CD4-positive, alpha-beta memory T cell (primary cell): ENCODE measurements around the gene KCNA2. TPM values are rescaled to one million over a fixed set of nuclear protein-coding genes. Genes with fewer than 3 reads are reported as not detected.

Experiments
- CTCF ChIA-PET: fragments of 350-600 bp; sonication (Branson Sonifier 250); formaldehyde crosslinking; loops from one replicate; lab custom pipeline; 2021; ENCODE audit warnings: inconsistent platforms; ENCODE audit not compliant: partially characterized antibody; lab: Charles Lee
- POLR2A ChIA-PET: fragments of 350-600 bp; sonication (Branson Sonifier 250); formaldehyde crosslinking; loops from one replicate; lab custom pipeline; 2021; ENCODE audit not compliant: partially characterized antibody; lab: Charles Lee
- DNase-seq, 5 donors: peaks; one replicate each; pipeline versions ENCODE4 v3.0.0 to v3.0.0-alpha.2; 2020 to 2022; ENCODE audit warnings: mixed read lengths in 1 of 5
- H3K27ac ChIP-seq: one replicate; pipeline ENCODE4 v1.7.0; 2013; ENCODE audit warnings: low read depth, low read length
- H3K27me3 ChIP-seq: 2 replicates; pipeline ENCODE4 v1.7.0; 2013; ENCODE audit warnings: mild to moderate bottlenecking, low read length, moderate library complexity; ENCODE audit not compliant: insufficient read depth
- H3K36me3 ChIP-seq: 2 replicates; pipeline ENCODE4 v1.7.0; 2013; ENCODE audit warnings: mild to moderate bottlenecking, low read length, moderate library complexity; ENCODE audit not compliant: insufficient read depth
- H3K4me1 ChIP-seq: 2 replicates; pipeline ENCODE4 v1.7.0; 2013; ENCODE audit warnings: mild to moderate bottlenecking, low read length, moderate library complexity; ENCODE audit not compliant: insufficient read depth
- H3K4me3 ChIP-seq, 2 donors: one replicate each; pipeline ENCODE4 v1.7.0; 2013; ENCODE audit warnings: low read length in 2 of 2, mild to moderate bottlenecking in 1 of 2
- H3K9me3 ChIP-seq, 2 donors: one replicate each; pipeline ENCODE4 v1.7.0; 2013; ENCODE audit warnings: low read length in 2 of 2, control low read depth in 1 of 2; ENCODE audit not compliant: control insufficient read depth in 1 of 2
- H3K27ac Mint-ChIP-seq, 7 donors: one replicate each; pipeline ENCODE4 v1.8.0; 2020 to 2021; ENCODE audit warnings: mixed read lengths in 7 of 7, mild to moderate bottlenecking in 6 of 7, inconsistent platforms in 3 of 7, moderate library complexity in 3 of 7
- H3K27me3 Mint-ChIP-seq, 2 donors: one replicate each; pipeline ENCODE4 v1.8.0; 2020 to 2021; ENCODE audit warnings: mixed read lengths in 2 of 2
- H3K36me3 Mint-ChIP-seq, 2 donors: one replicate each; pipeline ENCODE4 v1.8.0; 2020 to 2021; ENCODE audit warnings: mixed read lengths in 2 of 2, inconsistent platforms in 1 of 2, mild to moderate bottlenecking in 1 of 2
- H3K4me1 Mint-ChIP-seq, 4 donors: one replicate each; pipeline ENCODE4 v1.8.0; 2020 to 2021; ENCODE audit warnings: mixed read lengths in 4 of 4, mild to moderate bottlenecking in 1 of 4
- H3K4me3 Mint-ChIP-seq, 8 donors: one replicate each; pipeline ENCODE4 v1.8.0; 2020 to 2021; ENCODE audit warnings: mixed read lengths in 8 of 8, mild to moderate bottlenecking in 7 of 8, moderate library complexity in 6 of 8, inconsistent platforms in 3 of 8
- H3K9me3 Mint-ChIP-seq, 8 donors: one replicate each; pipeline ENCODE4 v1.8.0; 2020 to 2021; ENCODE audit warnings: mixed read lengths in 8 of 8, mild to moderate bottlenecking in 5 of 8, inconsistent platforms in 3 of 8, moderate library complexity in 1 of 8
- intact Hi-C: fragments of 100-400 bp; cut with micrococcal nuclease; formaldehyde crosslinking; loops from one replicate; pipeline ENCODE4 v1.15.1; 2023
- polyA plus RNA-seq, 2 donors: library from polyadenylated mRNA; unstranded; fragments of 300-500 nt; fragmentation: Illumina TruSeq; gene quantifications; one replicate each; pipeline ENCODE4 v1.2.3, GENCODE V29; 2021
- total RNA-seq, 2 experiments: library from RNA; stranded (reverse); gene quantifications; one replicate each; pipeline ENCODE4 v1.2.3, GENCODE V29; 2021

Gene KCNA2
- total and polyA plus RNA-seq, 4 experiments from 2014 or later, result 0.26 to 2.2 (median 1.1) TPM

GRCh38 chr1:110601332-110601731 lies 4.8 kb downstream of the KCNA2 start:
- DNase-seq, result no peak

GRCh38 chr1:110600716-110601115 lies 5.4 kb downstream of the KCNA2 start:
- Mint-ChIP-seq H3K27me3 (peaks cover 9 to 20% of the 10 kb centered on the region in 2 donors), H3K4me3 (no peak overlapping the region), H3K36me3 (peaks cover 2 to 24% of the 10 kb centered on the region in 2 donors), H3K27ac (no peak overlapping the region), H3K9me3 (no peaks in the 10 kb centered on the region), H3K4me1 (peaks cover 0 to 8% (median under 1%) of the 10 kb centered on the region in 4 donors)
- Histone ChIP-seq H3K4me1 (peaks cover 2% of the 10 kb centered on the region), H3K27ac (no peak overlapping the region), H3K4me3 (no peak overlapping the region), H3K27me3 (peaks cover 13% of the 10 kb centered on the region), H3K36me3 (no peaks in the 10 kb centered on the region), H3K9me3 (no peaks in the 10 kb centered on the region)
- no peak for DNase-seq
- POLR2A ChIA-PET, result no interaction called here
- intact Hi-C loops, result no loop called here
- CTCF ChIA-PET, result no interaction called here

More at GRCh38 chr1:110601332-110601731, 4.8 kb downstream of the KCNA2 start:
- Histone ChIP-seq H3K4me3 (no peak overlapping the region), H3K9me3 (no peaks in the 10 kb centered on the region), H3K36me3 (no peaks in the 10 kb centered on the region), H3K27me3 (peaks cover 18% of the 10 kb centered on the region), H3K27ac (no peak overlapping the region), H3K4me1 (peaks cover 8% of the 10 kb centered on the region)
- POLR2A ChIA-PET, result no interaction called here
- Mint-ChIP-seq H3K36me3 (peaks cover 2 to 24% of the 10 kb centered on the region in 2 donors), H3K9me3 (no peaks in the 10 kb centered on the region), H3K27me3 (peaks cover 12 to 24% of the 10 kb centered on the region in 2 donors), H3K4me1 (peaks cover 3 to 13% (median 4%) of the 10 kb centered on the region in 4 donors), H3K27ac (no peak overlapping the region), H3K4me3 (no peak overlapping the region)
- CTCF ChIA-PET, result no interaction called here
- intact Hi-C loops, result no loop called here

DNA sequence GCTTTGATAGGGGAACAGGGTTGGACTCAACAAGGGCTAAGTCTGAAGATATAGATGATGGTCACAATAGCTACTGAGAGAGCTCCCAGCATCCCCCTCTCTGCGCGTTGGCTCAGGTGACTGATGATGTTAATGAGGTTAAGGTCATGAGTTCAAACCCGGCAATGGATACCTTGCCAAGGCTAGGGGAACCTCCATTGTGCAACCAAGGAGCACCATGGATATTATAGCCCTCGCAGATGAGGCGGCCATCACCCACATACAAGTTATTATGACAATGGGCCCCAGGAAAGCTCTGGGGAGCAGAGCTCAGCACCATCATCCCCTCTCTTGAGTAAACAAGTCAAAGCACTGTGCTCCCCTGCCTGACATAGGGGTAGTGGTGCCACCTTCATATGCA lies 8.2 kb downstream of the KCNA2 start:
- intact Hi-C loops, result no loop called here
- Histone ChIP-seq H3K4me1 (no peaks in the 10 kb centered on the region), H3K4me3 (no peak overlapping the region), H3K36me3 (no peaks in the 10 kb centered on the region), H3K27me3 (no peaks in the 10 kb centered on the region), H3K27ac (no peak overlapping the region), H3K9me3 (no peaks in the 10 kb centered on the region)
- no peak for DNase-seq
- H3K36me3 Mint-ChIP-seq, result peaks cover 2 to 10% of the 10 kb centered on the region in 2 donors
- peaks cover 0 to 5% (median 2%) of the 10 kb centered on the region in 4 donors for H3K4me1 Mint-ChIP-seq
- ChIA-PET CTCF (interaction anchor here (1.5 kb wide), 1 partner anchor 42 kb away, joined by 3 read pairs; no protein-coding TSS in a partner anchor), POLR2A (no interaction called here)
- no peaks in the 10 kb centered on the region for H3K9me3 Mint-ChIP-seq
- H3K4me3 Mint-ChIP-seq, result no peak overlapping the region
- H3K27me3 Mint-ChIP-seq, result peaks cover 0 to 2% of the 10 kb centered on the region in 2 donors
- no peak overlapping the region for H3K27ac Mint-ChIP-seq

DNA sequence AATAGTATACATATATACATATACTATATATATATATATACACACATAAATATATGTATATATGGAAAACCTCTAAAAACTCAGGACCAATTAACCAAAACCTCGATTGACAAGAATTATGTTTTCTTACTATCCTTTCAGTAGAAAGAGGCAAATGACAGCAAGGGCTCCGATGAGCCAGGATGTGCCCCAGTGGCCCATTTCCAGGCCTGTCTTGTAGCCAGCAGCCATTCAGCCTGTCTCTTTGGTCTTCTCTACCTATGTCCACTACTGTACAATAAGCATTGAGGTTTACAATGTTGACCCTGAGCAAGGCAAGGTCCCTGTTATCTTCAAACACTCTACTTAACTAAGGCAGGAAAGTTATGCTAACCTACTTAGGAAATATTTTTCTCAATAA lies 9.8 kb downstream of the KCNA2 start:
- Histone ChIP-seq H3K36me3 (no peaks in the 10 kb centered on the region), H3K27me3 (no peaks in the 10 kb centered on the region), H3K27ac (no peak overlapping the region), H3K9me3 (no peaks in the 10 kb centered on the region), H3K4me1 (no peaks in the 10 kb centered on the region), H3K4me3 (no peak overlapping the region)
- no peak for DNase-seq
- POLR2A ChIA-PET, result no interaction called here
- Mint-ChIP-seq H3K4me3 (no peak overlapping the region), H3K9me3 (no peaks in the 10 kb centered on the region), H3K27me3 (no peaks in the 10 kb centered on the region), H3K27ac (no peak overlapping the region), H3K36me3 (peaks cover 2 to 4% of the 10 kb centered on the region in 2 donors), H3K4me1 (peaks cover 0 to 5% (median 2%) of the 10 kb centered on the region in 4 donors)
- intact Hi-C loops, result no loop called here
- CTCF ChIA-PET, result no interaction called here

- H3K4me3 Mint-ChIP-seq, result no peak overlapping the region
- CTCF ChIA-PET, result interaction anchor here (1.0 kb wide), 2 partner anchors 37 to 186 kb away, joined by 3 read pairs; no protein-coding TSS in a partner anchor
- Histone ChIP-seq H3K4me3 (no peak overlapping the region), H3K27me3 (no peaks in the 10 kb centered on the region), H3K4me1 (no peaks in the 10 kb centered on the region), H3K36me3 (no peaks in the 10 kb centered on the region), H3K9me3 (no peaks in the 10 kb centered on the region), H3K27ac (no peak overlapping the region)
- H3K27me3 Mint-ChIP-seq, result peaks cover 0 to 2% of the 10 kb centered on the region in 2 donors
- POLR2A ChIA-PET, result no interaction called here
- H3K9me3 Mint-ChIP-seq, result no peaks in the 10 kb centered on the region
- intact Hi-C loops, result no loop called here
- peaks cover 0 to 5% (median 2%) of the 10 kb centered on the region in 4 donors for H3K4me1 Mint-ChIP-seq
- peaks cover 2 to 4% of the 10 kb centered on the region in 2 donors for H3K36me3 Mint-ChIP-seq
- no peak overlapping the region for H3K27ac Mint-ChIP-seq
- DNase-seq, result no peak
Measured at GRCh38 chr1:110595353-110595710, 10.8 kb downstream of the KCNA2 start.

DNA sequence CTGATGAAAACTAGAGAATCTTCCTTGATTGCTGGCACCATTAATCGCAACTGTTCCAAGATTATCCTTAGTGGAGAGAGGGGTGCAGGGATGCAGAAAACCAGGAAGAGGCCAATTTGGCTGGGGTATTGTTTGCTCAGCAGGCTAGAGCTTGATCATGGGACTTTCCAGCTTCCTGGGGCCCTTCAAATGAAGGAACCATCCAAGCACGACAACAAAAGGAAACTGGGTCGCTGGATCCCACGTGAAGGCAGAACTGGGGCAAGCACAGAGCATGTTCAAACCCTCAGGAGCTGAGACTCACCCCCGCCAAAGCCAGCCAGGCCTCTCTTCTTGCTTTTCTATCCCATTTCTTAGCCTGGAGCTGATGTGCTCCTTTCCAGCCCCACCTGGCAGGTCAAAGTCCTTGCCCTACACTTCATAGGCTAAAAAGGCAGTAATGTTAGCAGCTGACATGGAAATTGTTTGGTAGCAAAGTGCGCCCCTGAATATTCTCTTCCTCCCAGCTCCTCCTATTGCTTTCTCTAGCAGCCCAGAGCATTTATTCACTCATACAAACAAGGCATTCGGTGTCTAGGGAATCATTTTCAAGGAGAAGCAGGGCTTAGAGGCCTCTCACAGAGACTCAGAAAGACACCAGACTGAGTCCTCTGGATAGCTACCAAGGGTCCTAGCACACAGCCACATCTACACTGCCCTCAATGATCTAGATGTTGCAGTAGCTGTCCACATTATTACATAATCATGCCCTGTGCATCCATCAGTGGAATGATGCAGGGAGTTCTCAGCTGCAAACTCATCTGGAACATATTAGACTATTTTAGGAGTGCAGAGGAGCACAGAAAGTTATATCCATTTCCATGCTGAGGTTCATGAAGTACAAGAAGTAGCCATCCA lies 11.5 kb downstream of the KCNA2 start:
- CTCF ChIA-PET, result interaction anchor here (0.9 to 1.5 kb wide), 4 partner anchors 36 to 187 kb away, joined by 3 to 4 read pairs (median 4); no protein-coding TSS in a partner anchor

DNA sequence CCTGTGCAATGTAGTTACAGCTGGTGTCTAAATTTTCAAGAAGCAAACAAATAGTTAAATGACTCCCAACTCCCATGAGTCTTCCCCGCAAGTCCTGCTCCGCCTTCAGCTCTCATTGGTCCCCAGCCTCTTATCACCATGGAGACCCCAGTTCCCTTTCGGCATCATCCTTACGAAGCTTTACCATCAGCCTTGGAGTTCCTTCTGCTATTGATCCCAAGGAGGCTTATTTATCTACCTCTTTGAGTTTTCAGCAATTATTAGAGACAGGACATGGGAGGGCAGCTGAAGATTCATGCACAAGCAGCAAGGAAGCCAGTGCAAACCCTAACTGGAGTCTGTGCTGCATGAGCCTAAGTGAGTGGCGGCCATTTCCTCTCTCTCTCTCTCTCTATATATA lies 12.3 kb downstream of the KCNA2 start:
- H3K36me3 Mint-ChIP-seq, result peaks cover 0 to 2% of the 10 kb centered on the region in 2 donors
- peaks cover 3 to 4% of the 10 kb centered on the region in 2 donors for H3K27me3 Mint-ChIP-seq

More for the DNA sequence above, 11.5 kb downstream of the KCNA2 start:
- POLR2A ChIA-PET, result no interaction called here
- DNase-seq, result no peak
- Histone ChIP-seq H3K4me3 (no peak overlapping the region), H3K36me3 (no peaks in the 10 kb centered on the region), H3K27ac (no peak overlapping the region), H3K9me3 (no peaks in the 10 kb centered on the region), H3K4me1 (no peaks in the 10 kb centered on the region), H3K27me3 (no peaks in the 10 kb centered on the region)
- H3K9me3 Mint-ChIP-seq, result no peaks in the 10 kb centered on the region
- intact Hi-C loops, result no loop called here
- H3K36me3 Mint-ChIP-seq, result peaks cover 2 to 4% of the 10 kb centered on the region in 2 donors
- H3K27ac Mint-ChIP-seq, result no peak overlapping the region
- peaks cover 0 to 5% (median 2%) of the 10 kb centered on the region in 4 donors for H3K4me1 Mint-ChIP-seq
- H3K4me3 Mint-ChIP-seq, result no peak overlapping the region
- peaks cover 0 to 2% of the 10 kb centered on the region in 2 donors for H3K27me3 Mint-ChIP-seq

More for the DNA sequence above, 12.3 kb downstream of the KCNA2 start:
- intact Hi-C loops, result no loop called here
- no peaks in the 10 kb centered on the region for H3K36me3 ChIP-seq
- H3K4me3 ChIP-seq, result no peak overlapping the region
- peaks cover 0 to 5% (median 2%) of the 10 kb centered on the region in 4 donors for H3K4me1 Mint-ChIP-seq
- H3K4me3 Mint-ChIP-seq, result no peak overlapping the region
- no peaks in the 10 kb centered on the region for H3K4me1 ChIP-seq
- ChIA-PET CTCF (interaction anchor here (0.9 to 1.5 kb wide), 2 partner anchors 39 to 170 kb away, joined by 4 read pairs; no protein-coding TSS in a partner anchor), POLR2A (no interaction called here)
- no peaks in the 10 kb centered on the region for H3K9me3 ChIP-seq
- DNase-seq, result no peak
- no peaks in the 10 kb centered on the region for H3K9me3 Mint-ChIP-seq
- no peak overlapping the region for H3K27ac ChIP-seq
- no peak overlapping the region for H3K27ac Mint-ChIP-seq
- H3K27me3 ChIP-seq, result no peaks in the 10 kb centered on the region
